ENCODE measurements around the gene YEATS4. TPM values are rescaled to one million over a fixed set of nuclear protein-coding genes. Genes with fewer than 3 reads are reported as not detected.
"Not testable (repeated sequence)": the region's sequence is repeated elsewhere in the genome, so short reads cannot be mapped to it uniquely, and the experiment has no call there.

The YEATS4 gene
- polyA plus RNA-seq = 10 to 100 TPM; 12.5 to 23.6 (median 19.3) TPM
- long read RNA-seq, donor 1, transcript YEATS4-201 (7 exons, 1,434 nt) = major isoform, 18 of 71 reads
- long read RNA-seq, donor 1, transcript YEATS4-204 (2 exons, 428 nt) = minor isoform, 5 of 71 reads
- long read RNA-seq, donor 1, partial matches to known transcripts = 41 of 71 reads
- long read RNA-seq, donor 1, other reads (novel, unspliced or antisense) = 5 of 71 reads
- long read RNA-seq, donor 2, partial matches to known transcripts = 5 of 9 reads
- long read RNA-seq, donor 2, other reads (novel, unspliced or antisense) = 0 of 9 reads
- long read RNA-seq, donor 3, transcript YEATS4-201 (7 exons, 1,434 nt) = major isoform, 5 of 27 reads
- long read RNA-seq, donor 3, partial matches to known transcripts = 18 of 27 reads
- long read RNA-seq, donor 3, other reads (novel, unspliced or antisense) = 0 of 27 reads
- long read RNA-seq, donor 4 = 0 reads
- long read RNA-seq, donor 5, transcript YEATS4-201 (7 exons, 1,434 nt) = major isoform, 5 of 9 reads
- long read RNA-seq, donor 5, partial matches to known transcripts = 0 of 9 reads
- long read RNA-seq, donor 5, other reads (novel, unspliced or antisense) = 0 of 9 reads
- long read RNA-seq, donor 6, transcript YEATS4-201 (7 exons, 1,434 nt) = major isoform, 7 of 24 reads
- long read RNA-seq, donor 6, partial matches to known transcripts = 15 of 24 reads
- long read RNA-seq, donor 6, other reads (novel, unspliced or antisense) = 0 of 24 reads
- long read RNA-seq, donor 7 = 0 reads
- long read RNA-seq, donor 8, partial matches to known transcripts = 0 of 4 reads
- long read RNA-seq, donor 8, other reads (novel, unspliced or antisense) = 0 of 4 reads
- long read RNA-seq, donor 9, partial matches to known transcripts = 5 of 6 reads
- long read RNA-seq, donor 9, other reads (novel, unspliced or antisense) = 0 of 6 reads
- long read RNA-seq, donor 10, transcript YEATS4-201 (7 exons, 1,434 nt) = major isoform, 7 of 39 reads
- long read RNA-seq, donor 10, partial matches to known transcripts = 31 of 39 reads
- long read RNA-seq, donor 10, other reads (novel, unspliced or antisense) = 0 of 39 reads

DNA sequence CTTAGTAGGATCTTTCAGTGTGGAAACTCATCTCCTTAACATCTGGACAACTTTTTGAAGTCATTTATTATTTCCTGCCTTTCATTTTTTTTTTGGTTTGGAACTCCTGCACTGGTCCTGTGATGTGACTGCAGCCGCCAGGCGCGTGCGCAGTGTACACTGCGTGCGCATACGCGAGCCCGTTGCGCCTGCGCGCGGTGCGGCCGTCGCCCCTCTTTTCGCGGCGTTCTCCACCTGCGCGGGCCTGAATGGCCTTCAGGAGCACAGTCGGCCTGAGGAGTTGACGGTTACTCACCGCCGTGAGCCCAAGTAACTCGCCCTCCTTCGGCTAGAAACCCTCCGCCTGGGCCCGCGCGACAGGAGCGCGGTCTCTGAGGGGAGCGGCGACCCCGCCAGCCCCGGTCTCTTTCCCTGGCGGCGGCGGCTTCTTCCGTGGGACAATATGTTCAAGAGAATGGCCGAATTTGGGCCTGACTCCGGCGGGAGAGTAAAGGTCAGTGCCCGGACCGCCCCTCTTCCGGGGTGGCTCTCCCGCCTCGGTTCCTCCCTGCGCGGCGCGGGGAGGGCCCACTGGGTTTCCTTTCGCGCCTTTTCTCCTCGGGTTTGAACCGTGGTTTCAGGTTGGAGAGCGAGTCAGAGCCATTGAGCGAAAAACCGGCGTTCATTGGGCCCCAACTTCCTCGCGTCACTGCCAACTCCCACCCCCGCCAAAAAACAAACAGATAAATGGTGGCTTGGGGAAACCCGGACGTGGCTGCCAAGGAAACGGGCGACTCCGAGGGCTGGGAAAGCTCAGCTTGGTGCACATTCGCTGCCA lies at the start of gene YEATS4:
Gene YEATS4, plus strand, starts transcription at position 213 of the 817 bp plus-strand sequence. Its CDS starts 230 bp downstream, at position 443.
- Histone ChIP-seq H3K27ac (ENCODE audit: low read depth in 1 of 3, low read length in 2 of 3) (peak within 1 kb of the TSS; percentile 94 to 100 (median 99)), H3K4me1 (ENCODE audit: control insufficient read depth in 3 of 3, insufficient read depth in 2 of 3, low read depth in 1 of 3, low read length in 2 of 3) (peaks cover 0 to 7% (median 3%) of the 10 kb centered on the region in 3 donors), H3K27me3 (ENCODE audit: control insufficient read depth in 3 of 3, insufficient read depth in 3 of 3, low read length in 3 of 3) (no peaks in the 10 kb centered on the region), H3K9me3 (ENCODE audit: control insufficient read depth in 2 of 2, insufficient read depth in 1 of 2, low read depth in 1 of 2, low read length in 1 of 2) (no peaks in the 10 kb centered on the region), H3K36me3 (ENCODE audit: control insufficient read depth in 3 of 3, insufficient read depth in 2 of 3, low read depth in 1 of 3, low read length in 3 of 3) (peaks cover 0 to 1% (median 0%) of the 10 kb centered on the region in 3 donors), H3K4me3 (ENCODE audit: low read depth in 1 of 3, low read length in 3 of 3) (peak within 1 kb of the TSS; percentile 80 to 92 (median 86))
- FAIRE-seq (no peak), DNase-seq (peak; percentile 94 to 95)
- 0 to 1% (median 0%) methylated on average over 59 to 70 of the region's 70 CpGs for WGBS, 3 donors

DNA sequence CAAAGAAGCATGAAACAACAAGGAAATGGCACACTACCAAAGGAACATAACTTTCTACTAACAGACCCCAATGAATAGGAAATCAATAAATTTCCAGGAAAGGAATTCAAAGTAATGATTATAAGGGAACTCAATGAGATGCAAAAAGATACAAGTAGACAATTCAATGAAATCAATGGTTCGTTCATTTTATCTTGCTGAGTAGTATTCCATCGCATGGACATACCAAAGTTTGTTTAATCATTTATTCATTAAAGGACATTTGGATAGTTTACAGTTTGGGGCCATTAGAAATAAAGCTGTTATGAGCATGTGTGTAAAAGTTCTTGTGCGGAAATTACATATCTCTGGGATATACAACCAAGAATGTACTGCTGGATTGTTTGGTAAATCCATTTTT lies 46.3 kb upstream of the YEATS4 start:
- Histone ChIP-seq H3K4me1 (ENCODE audit: control insufficient read depth in 3 of 3, insufficient read depth in 2 of 3, low read depth in 1 of 3, low read length in 2 of 3) (no peaks in the 10 kb centered on the region), H3K4me3 (ENCODE audit: low read depth in 1 of 3, low read length in 3 of 3) (no peak overlapping the region), H3K9me3 (ENCODE audit: control insufficient read depth in 2 of 2, insufficient read depth in 1 of 2, low read depth in 1 of 2, low read length in 1 of 2) (peaks cover 0 to 14% of the 10 kb centered on the region in 2 donors), H3K27ac (ENCODE audit: low read depth in 1 of 3, low read length in 2 of 3) (no peak overlapping the region), H3K36me3 (ENCODE audit: control insufficient read depth in 3 of 3, insufficient read depth in 2 of 3, low read depth in 1 of 3, low read length in 3 of 3) (no peaks in the 10 kb centered on the region), H3K27me3 (ENCODE audit: control insufficient read depth in 3 of 3, insufficient read depth in 3 of 3, low read length in 3 of 3) (no peaks in the 10 kb centered on the region)
- FAIRE-seq (no peak), DNase-seq (no peak)
- WGBS, 3 donors = 96 to 98% (median 97%) methylated on average over 3 of the region's 3 CpGs

DNA sequence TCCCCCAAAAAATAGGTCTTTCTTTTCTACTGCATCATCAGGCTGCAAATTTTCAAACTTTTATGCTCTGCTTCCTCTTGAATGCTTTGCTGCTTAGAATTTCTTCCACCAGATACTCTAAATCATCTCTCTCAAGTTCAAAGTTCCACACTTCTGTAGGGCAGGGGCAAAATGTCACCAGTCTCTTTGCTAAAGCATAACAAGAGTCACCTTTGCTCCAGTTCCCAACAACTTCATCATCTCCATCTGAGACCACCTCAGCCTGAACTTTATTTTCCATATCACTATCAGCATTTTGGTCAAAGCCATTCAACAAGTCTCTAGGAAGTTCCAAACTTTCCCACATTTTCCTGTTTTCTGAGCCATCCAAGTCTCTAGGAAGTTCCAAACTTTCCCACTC lies 42.8 kb upstream of the YEATS4 start:
- H3K4me3 ChIP-seq (ENCODE audit: low read depth in 1 of 3, low read length in 3 of 3); H3K27me3 ChIP-seq (ENCODE audit: control insufficient read depth in 3 of 3, insufficient read depth in 3 of 3, low read length in 3 of 3); FAIRE-seq; H3K36me3 ChIP-seq (ENCODE audit: control insufficient read depth in 3 of 3, insufficient read depth in 2 of 3, low read depth in 1 of 3, low read length in 3 of 3); H3K27ac ChIP-seq (ENCODE audit: low read depth in 1 of 3, low read length in 2 of 3); DNase-seq; H3K4me1 ChIP-seq (ENCODE audit: control insufficient read depth in 3 of 3, insufficient read depth in 2 of 3, low read depth in 1 of 3, low read length in 2 of 3): not testable (repeated sequence)
- peaks cover 0 to 16% of the 10 kb centered on the region in 2 donors for H3K9me3 ChIP-seq (ENCODE audit: control insufficient read depth in 2 of 2, insufficient read depth in 1 of 2, low read depth in 1 of 2, low read length in 1 of 2)

DNA sequence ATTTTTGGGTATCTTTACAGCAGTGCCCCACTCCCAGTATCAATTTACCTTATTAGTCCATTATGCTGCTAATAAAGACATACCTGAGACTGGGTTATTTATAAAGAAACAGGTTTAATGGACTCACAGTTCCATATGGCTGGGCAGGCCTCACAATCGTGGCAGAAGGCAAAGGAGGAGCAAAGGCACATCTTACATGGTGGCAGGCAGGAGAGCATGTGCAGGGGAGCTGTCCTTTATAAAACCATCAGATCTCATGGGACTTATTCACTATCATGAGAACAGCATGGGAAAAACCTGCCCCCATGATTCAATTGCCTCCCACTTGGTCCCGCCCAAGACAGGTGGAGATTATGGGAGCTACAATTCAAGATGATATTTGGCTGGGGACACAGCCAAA lies 42.3 kb upstream of the YEATS4 start:
- not testable (repeated sequence) for H3K27me3 ChIP-seq (ENCODE audit: control insufficient read depth in 3 of 3, insufficient read depth in 3 of 3, low read length in 3 of 3); H3K4me1 ChIP-seq (ENCODE audit: control insufficient read depth in 3 of 3, insufficient read depth in 2 of 3, low read depth in 1 of 3, low read length in 2 of 3); FAIRE-seq; H3K36me3 ChIP-seq (ENCODE audit: control insufficient read depth in 3 of 3, insufficient read depth in 2 of 3, low read depth in 1 of 3, low read length in 3 of 3); H3K4me3 ChIP-seq (ENCODE audit: low read depth in 1 of 3, low read length in 3 of 3); H3K27ac ChIP-seq (ENCODE audit: low read depth in 1 of 3, low read length in 2 of 3); DNase-seq
- 82 to 86% (median 83%) methylated on average over 2 of the region's 2 CpGs for WGBS, 3 donors
- peaks cover 0 to 18% of the 10 kb centered on the region in 2 donors for H3K9me3 ChIP-seq (ENCODE audit: control insufficient read depth in 2 of 2, insufficient read depth in 1 of 2, low read depth in 1 of 2, low read length in 1 of 2)

- Histone ChIP-seq H3K27ac (ENCODE audit: low read depth in 1 of 3, low read length in 2 of 3) (no peak overlapping the region), H3K4me1 (ENCODE audit: control insufficient read depth in 3 of 3, insufficient read depth in 2 of 3, low read depth in 1 of 3, low read length in 2 of 3) (no peaks in the 10 kb centered on the region), H3K36me3 (ENCODE audit: control insufficient read depth in 3 of 3, insufficient read depth in 2 of 3, low read depth in 1 of 3, low read length in 3 of 3) (no peaks in the 10 kb centered on the region), H3K9me3 (ENCODE audit: control insufficient read depth in 2 of 2, insufficient read depth in 1 of 2, low read depth in 1 of 2, low read length in 1 of 2) (peaks cover 0 to 22% of the 10 kb centered on the region in 2 donors), H3K4me3 (ENCODE audit: low read depth in 1 of 3, low read length in 3 of 3) (no peak overlapping the region), H3K27me3 (ENCODE audit: control insufficient read depth in 3 of 3, insufficient read depth in 3 of 3, low read length in 3 of 3) (no peaks in the 10 kb centered on the region)
- 92 to 98% (median 97%) methylated on average over 2 of the region's 2 CpGs for WGBS, 3 donors
- no peak for DNase-seq
- no peak for FAIRE-seq
Measured at GRCh38 chr12:69318225-69318624, 41.3 kb upstream of the YEATS4 start.

DNA sequence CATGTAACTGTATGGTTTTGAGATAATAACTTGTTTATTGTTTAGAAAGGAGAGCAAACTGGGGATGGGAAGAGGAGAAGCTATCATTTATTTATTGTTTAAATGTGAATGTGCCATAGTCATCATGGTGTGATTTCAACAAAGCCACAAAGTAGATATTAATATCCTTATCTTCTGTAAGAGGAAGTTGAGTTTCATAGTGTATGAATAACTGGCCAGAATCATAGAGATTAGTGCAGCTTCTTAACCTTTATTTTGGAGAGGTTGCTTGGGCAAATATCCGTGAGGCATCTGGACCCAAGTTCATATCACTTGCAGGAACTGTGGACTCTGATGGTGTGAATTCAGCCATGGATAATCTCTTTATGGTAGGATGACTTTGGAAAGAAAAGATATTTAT lies 38.2 kb upstream of the YEATS4 start:
- no peaks in the 10 kb centered on the region for H3K36me3 ChIP-seq (ENCODE audit: control insufficient read depth in 3 of 3, insufficient read depth in 2 of 3, low read depth in 1 of 3, low read length in 3 of 3)
- no peak overlapping the region for H3K27ac ChIP-seq (ENCODE audit: low read depth in 1 of 3, low read length in 2 of 3)
- H3K27me3 ChIP-seq (ENCODE audit: control insufficient read depth in 3 of 3, insufficient read depth in 3 of 3, low read length in 3 of 3) = no peaks in the 10 kb centered on the region
- WGBS, 3 donors = 64 to 76% (median 74%) methylated on average over 1 of the region's 1 CpG
- FAIRE-seq (no peak), DNase-seq (no peak)
- no peaks in the 10 kb centered on the region for H3K4me1 ChIP-seq (ENCODE audit: control insufficient read depth in 3 of 3, insufficient read depth in 2 of 3, low read depth in 1 of 3, low read length in 2 of 3)
- H3K4me3 ChIP-seq (ENCODE audit: low read depth in 1 of 3, low read length in 3 of 3) = no peak overlapping the region
- H3K9me3 ChIP-seq (ENCODE audit: control insufficient read depth in 2 of 2, insufficient read depth in 1 of 2, low read depth in 1 of 2, low read length in 1 of 2) = peaks cover 0 to 14% of the 10 kb centered on the region in 2 donors

DNA sequence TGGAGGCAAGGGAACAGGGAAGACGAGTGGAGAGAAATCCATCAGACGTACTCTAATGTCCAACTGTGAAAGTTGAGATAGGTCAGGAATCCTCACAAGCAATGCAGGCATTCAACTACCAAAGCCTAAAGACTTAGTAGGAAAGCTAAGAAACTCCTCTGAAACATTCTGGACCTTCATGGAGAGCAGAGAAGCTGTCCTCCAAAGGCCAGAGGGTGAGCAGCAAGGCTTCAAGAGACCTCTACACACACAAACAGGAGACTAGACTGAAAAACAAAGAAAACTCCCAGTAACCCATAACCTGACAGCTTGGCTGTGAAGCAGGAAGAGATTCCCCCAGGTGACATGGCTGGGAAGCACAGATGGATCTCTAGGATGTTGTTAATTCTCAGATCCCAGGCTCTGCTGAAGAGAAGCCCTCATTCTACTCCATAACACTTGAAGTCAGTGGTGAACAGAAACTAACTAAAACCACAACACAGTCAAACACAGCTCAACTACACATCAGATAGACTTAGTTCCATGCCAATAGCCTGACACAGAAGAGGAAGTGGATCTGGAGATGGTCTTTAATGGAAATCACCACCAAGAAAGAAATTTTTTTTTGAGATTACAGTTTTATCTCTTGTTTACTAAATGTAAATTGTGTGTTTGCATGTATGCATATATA lies 34.6 kb upstream of the YEATS4 start:
- Histone ChIP-seq H3K4me1 (ENCODE audit: control insufficient read depth in 3 of 3, insufficient read depth in 2 of 3, low read depth in 1 of 3, low read length in 2 of 3) (peaks cover 0 to 9% (median 0%) of the 10 kb centered on the region in 3 donors), H3K27ac (ENCODE audit: low read depth in 1 of 3, low read length in 2 of 3) (no peak overlapping the region), H3K27me3 (ENCODE audit: control insufficient read depth in 3 of 3, insufficient read depth in 3 of 3, low read length in 3 of 3) (no peaks in the 10 kb centered on the region), H3K4me3 (ENCODE audit: low read depth in 1 of 3, low read length in 3 of 3) (no peak overlapping the region), H3K36me3 (ENCODE audit: control insufficient read depth in 3 of 3, insufficient read depth in 2 of 3, low read depth in 1 of 3, low read length in 3 of 3) (no peaks in the 10 kb centered on the region), H3K9me3 (ENCODE audit: control insufficient read depth in 2 of 2, insufficient read depth in 1 of 2, low read depth in 1 of 2, low read length in 1 of 2) (peaks cover 0 to 6% of the 10 kb centered on the region in 2 donors)
- no peak for DNase-seq
- FAIRE-seq = no peak
- 81 to 88% (median 85%) methylated on average over 2 of the region's 2 CpGs for whole genome bisulfite sequencing, 3 donors

All from small intestine (tissue), 16 donors.